NCI-H1694 (cell line): ENCODE measurements around the gene POMP.
"Not testable (repeated sequence)": the region's sequence is repeated elsewhere in the genome, so short reads cannot be mapped to it uniquely, and the experiment has no call there.

Experiments used
- DNase-seq: peaks from one replicate; lab custom pipeline; 2025; lab: John Stamatoyannopoulos, UW

The POMP gene

GRCh38 chr13:28693605-28694491, 34.9 kb downstream of the POMP start:
- not testable (repeated sequence) for DNase-seq

GRCh38 chr13:28697441-28697840, 38.5 kb downstream of the POMP start:
- DNase-seq = no peak

GRCh38 chr13:28699246-28699645, 40.3 kb downstream of the POMP start:
- DNase-seq = no peak

- DNase-seq = no peak
Observed at GRCh38 chr13:28704282-28704681, 45.4 kb downstream of the POMP start.

- DNase-seq = no peak
Observed at GRCh38 chr13:28704919-28705318, 46.0 kb downstream of the POMP start.

- DNase-seq = no peak
Observed at GRCh38 chr13:28705461-28706083, 46.6 kb downstream of the POMP start.

- DNase-seq = no peak
Observed at GRCh38 chr13:28707629-28708427, 48.9 kb downstream of the POMP start.

GRCh38 chr13:28710161-28710560, 51.2 kb downstream of the POMP start:
- DNase-seq = no peak

- DNase-seq = no peak
Observed at GRCh38 chr13:28714651-28715050, 55.7 kb downstream of the POMP start.

- DNase-seq = no peak
Observed at GRCh38 chr13:28716511-28716910, 57.6 kb downstream of the POMP start.

- DNase-seq = no peak
Observed at GRCh38 chr13:28717170-28717569, 58.2 kb downstream of the POMP start.

- no peak for DNase-seq
Observed at GRCh38 chr13:28718196-28718542, 59.2 kb downstream of the POMP start.

GRCh38 chr13:28718543-28719226, 59.8 kb downstream of the POMP start, which contains the start of gene SLC46A3:
Gene SLC46A3 (minus strand): TSS chr13:28718970. CDS start chr13:28717998, 972 bp downstream.
- DNase-seq = peak; percentile 62

GRCh38 chr13:28719227-28720055, 60.5 kb downstream of the POMP start:
- DNase-seq = no peak

GRCh38 chr13:28723806-28724205, 64.9 kb downstream of the POMP start:
- no peak for DNase-seq

- DNase-seq = no peak
Observed at GRCh38 chr13:28725046-28725610, 66.2 kb downstream of the POMP start.
